ENCODE results near the gene PAIP1.
A peak's percentile ranks its signal among the peaks of the same experiment; 100 is the strongest.

The PAIP1 gene

DNA sequence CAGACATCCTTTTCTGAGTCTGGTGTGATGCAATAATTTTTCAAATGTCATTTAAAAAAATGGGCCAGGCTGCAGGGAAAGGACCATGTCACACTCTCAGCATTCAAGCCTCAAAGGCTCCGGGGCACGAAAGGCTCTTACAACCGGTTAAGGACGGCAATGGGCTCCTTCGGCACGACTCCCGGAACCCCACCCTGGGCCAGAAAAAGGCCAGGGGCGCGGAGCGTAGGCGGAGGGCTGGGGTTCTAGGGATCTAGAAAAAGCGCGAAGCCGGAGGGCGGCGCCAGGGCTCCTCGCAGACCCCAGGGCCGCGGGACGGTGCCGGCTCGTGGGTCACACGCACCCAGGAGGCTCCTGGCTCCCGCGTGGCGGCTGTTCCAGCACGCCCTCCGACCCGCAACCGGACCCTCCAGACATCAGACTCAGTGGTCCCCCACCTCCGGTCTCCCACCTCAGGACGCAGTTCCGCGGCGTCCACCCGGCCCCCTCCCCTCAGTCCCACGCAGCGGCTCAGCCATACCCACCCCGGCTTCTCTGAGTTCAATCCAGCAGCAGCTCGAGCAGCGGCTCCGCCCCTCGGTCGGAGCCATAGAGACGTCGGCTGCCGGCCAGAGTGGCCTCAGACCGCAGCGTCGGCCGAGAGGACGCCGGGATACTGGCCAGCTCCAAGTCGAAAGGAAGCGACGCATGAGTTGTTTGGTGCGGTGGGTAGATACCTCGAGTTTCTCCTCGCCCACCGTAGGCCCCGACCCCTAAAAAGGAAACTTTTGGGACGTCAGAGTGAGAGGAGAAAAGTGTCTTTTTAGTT is 73.4 kb downstream of the PAIP1 start, which contains the start of gene TMEM267:
Gene TMEM267, minus strand, starts transcription at position 568 of the 808 bp plus-strand sequence. CDS start 29,896 bp downstream, outside the sequence.
- DNase-seq (ENCODE audit: low spot score in 2 of 2): peak; percentile 85 to 91
- Histone ChIP-seq H3K27me3 (ENCODE audit: low read depth) (no peaks in the 10 kb centered on the region), H3K4me1 (peaks cover 17% of the 10 kb centered on the region), H3K4me3 (peak within 1 kb of the TSS; percentile 82), H3K9me3 (no peaks in the 10 kb centered on the region), H3K36me3 (replicated peaks) (peaks cover 11% of the 10 kb centered on the region)
- in situ Hi-C loops (cut with MboI; ENCODE audit: low sequenced_read_pairs): no loop called here

DNA sequence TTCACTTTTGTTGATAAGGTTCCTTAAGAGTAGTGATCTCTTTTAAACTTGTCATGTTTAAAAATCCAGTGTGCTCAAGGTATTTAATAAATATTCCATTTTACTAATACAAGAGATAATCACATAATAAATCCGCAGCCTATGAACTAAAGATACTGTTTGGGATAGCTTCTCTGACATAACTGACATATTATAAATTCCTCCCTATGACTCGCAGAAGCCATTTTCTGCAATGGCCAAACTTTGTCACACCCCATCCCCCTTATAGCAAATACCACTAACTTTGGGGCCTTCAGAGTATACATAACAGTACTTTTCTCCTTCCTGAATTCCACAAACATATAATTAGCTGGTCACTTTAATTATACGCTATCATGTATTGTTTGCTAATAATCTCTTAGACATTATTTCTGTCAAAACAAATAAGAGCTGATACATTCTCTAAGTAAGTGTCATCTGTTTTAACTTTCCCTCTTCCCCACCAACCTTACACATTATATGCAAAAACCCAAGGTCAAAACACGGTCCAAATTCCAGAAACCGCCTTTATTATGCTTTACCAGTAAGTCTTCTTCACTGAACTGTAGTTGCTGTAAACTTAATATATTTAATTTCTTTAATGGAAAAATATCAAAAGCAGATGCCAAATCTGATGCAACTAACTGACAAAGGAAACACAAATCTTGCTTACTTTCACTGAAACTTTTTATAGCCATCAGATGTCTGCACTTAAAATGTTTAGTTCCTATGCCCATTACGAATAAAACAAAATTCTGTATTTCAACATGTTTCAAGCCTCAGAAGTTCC is 74.2 kb downstream of the PAIP1 start:
- no peaks in the 10 kb centered on the region for H3K9me3 ChIP-seq
- H3K27me3 ChIP-seq (ENCODE audit: low read depth): no peaks in the 10 kb centered on the region
- H3K4me1 ChIP-seq: peaks cover 17% of the 10 kb centered on the region
- no peak for DNase-seq (ENCODE audit: low spot score in 2 of 2)
- H3K4me3 ChIP-seq: peak overlapping the region; percentile 82
- in situ Hi-C loops (cut with MboI; ENCODE audit: low sequenced_read_pairs): no loop called here
- peaks cover 4% of the 10 kb centered on the region; the same call in 1 of the 2 replicates for H3K36me3 ChIP-seq (replicated peaks)
